ENCODE data around the gene LRRC56. TPM values are rescaled to one million over a fixed set of nuclear protein-coding genes. Genes with fewer than 3 reads are reported as not detected.

LRRC56 gene
- total RNA-seq, 1 donor from 2014 or later, result 2.7 TPM

- peaks cover 8% of the 10 kb centered on the region for H3K27me3 Mint-ChIP-seq (ENCODE audit: low read depth)
- peaks cover 3% of the 10 kb centered on the region for H3K36me3 Mint-ChIP-seq (ENCODE audit: low read depth)
- no peak for TF ChIP-seq CTCF (IDR thresholded peaks at IDR 0.05)
- H3K4me3 Mint-ChIP-seq (ENCODE audit: unreplicated experiment), result no peak overlapping the region
- H3K27ac Mint-ChIP-seq (ENCODE audit: unreplicated experiment), result no peak overlapping the region
- H3K4me1 Mint-ChIP-seq (ENCODE audit: low read depth), result no peaks in the 10 kb centered on the region
- H3K9me3 Mint-ChIP-seq (ENCODE audit: low read depth), result no peaks in the 10 kb centered on the region
- DNase-seq (ENCODE audit: low spot score), result no peak
Observed at GRCh38 chr11:553988-554340, 16.6 kb downstream of the LRRC56 start.

GRCh38 chr11:554428-555226, 17.3 kb downstream of the LRRC56 start:
- Mint-ChIP-seq H3K4me3 (ENCODE audit: unreplicated experiment) (no peak overlapping the region), H3K27me3 (ENCODE audit: low read depth) (peaks cover 8% of the 10 kb centered on the region), H3K36me3 (ENCODE audit: low read depth) (peaks cover 3% of the 10 kb centered on the region), H3K9me3 (ENCODE audit: low read depth) (no peaks in the 10 kb centered on the region), H3K4me1 (ENCODE audit: low read depth) (no peaks in the 10 kb centered on the region), H3K27ac (ENCODE audit: unreplicated experiment) (no peak overlapping the region)
- DNase-seq (ENCODE audit: low spot score), result no peak
- TF ChIP-seq CTCF (IDR thresholded peaks at IDR 0.05), result peak; percentile 77

GRCh38 chr11:555227-555779, 18.0 kb downstream of the LRRC56 start:
- Mint-ChIP-seq H3K4me3 (ENCODE audit: unreplicated experiment) (no peak overlapping the region), H3K27me3 (ENCODE audit: low read depth) (peaks cover 8% of the 10 kb centered on the region), H3K36me3 (ENCODE audit: low read depth) (peaks cover 3% of the 10 kb centered on the region), H3K4me1 (ENCODE audit: low read depth) (peaks cover 5% of the 10 kb centered on the region), H3K9me3 (ENCODE audit: low read depth) (no peaks in the 10 kb centered on the region), H3K27ac (ENCODE audit: unreplicated experiment) (no peak overlapping the region)
- TF ChIP-seq CTCF (IDR thresholded peaks at IDR 0.05), result peak; percentile 65
- DNase-seq (ENCODE audit: low spot score), result no peak

- H3K4me3 Mint-ChIP-seq (ENCODE audit: unreplicated experiment), result no peak overlapping the region
- peaks cover 8% of the 10 kb centered on the region for H3K27me3 Mint-ChIP-seq (ENCODE audit: low read depth)
- H3K36me3 Mint-ChIP-seq (ENCODE audit: low read depth), result peaks cover 3% of the 10 kb centered on the region
- H3K9me3 Mint-ChIP-seq (ENCODE audit: low read depth), result no peaks in the 10 kb centered on the region
- H3K4me1 Mint-ChIP-seq (ENCODE audit: low read depth), result peaks cover 5% of the 10 kb centered on the region
- no peak overlapping the region for H3K27ac Mint-ChIP-seq (ENCODE audit: unreplicated experiment)
- TF ChIP-seq CTCF (IDR thresholded peaks at IDR 0.05), result no peak
- no peak for DNase-seq (ENCODE audit: low spot score)
Observed at GRCh38 chr11:555780-556661, 18.7 kb downstream of the LRRC56 start.

GRCh38 chr11:556662-557256, 19.4 kb downstream of the LRRC56 start:
- Mint-ChIP-seq H3K27ac (ENCODE audit: unreplicated experiment) (no peak overlapping the region), H3K4me1 (ENCODE audit: low read depth) (peaks cover 10% of the 10 kb centered on the region), H3K4me3 (ENCODE audit: unreplicated experiment) (no peak overlapping the region), H3K27me3 (ENCODE audit: low read depth) (peaks cover 8% of the 10 kb centered on the region), H3K36me3 (ENCODE audit: low read depth) (peaks cover 3% of the 10 kb centered on the region), H3K9me3 (ENCODE audit: low read depth) (no peaks in the 10 kb centered on the region)
- DNase-seq (ENCODE audit: low spot score), result no peak
- no peak for TF ChIP-seq CTCF (IDR thresholded peaks at IDR 0.05)

All from chondrocyte (in vitro differentiated cells).